Liver (tissue), 9 donors: Measurements from ENCODE around the gene NOS1AP. TPM values are rescaled to one million over a fixed set of nuclear protein-coding genes. Genes with fewer than 3 reads are reported as not detected.

Source experiments
- DNase-seq: peaks from one replicate; pipeline ENCODE4 v3.0.0-alpha.2; 2017; ENCODE audit warnings: low spot score
- H3K27ac ChIP-seq, 2 donors: one replicate each; pipeline ENCODE4 v1.7.0; 2013; ENCODE audit warnings: inconsistent platforms in 2 of 2, low read length in 2 of 2, control low read depth in 1 of 2, low read depth in 1 of 2, mild to moderate bottlenecking in 1 of 2
- H3K27me3 ChIP-seq, 4 donors: one replicate each; pipeline versions ENCODE4 v1.6.1 to v1.7.0; 2013; ENCODE audit warnings: low read length in 3 of 4, inconsistent platforms in 1 of 4, mild to moderate bottlenecking in 1 of 4, moderate library complexity in 1 of 4; ENCODE audit not compliant: control insufficient read depth in 4 of 4, insufficient read depth in 4 of 4
- H3K36me3 ChIP-seq, 4 donors: one replicate each; pipeline versions ENCODE4 v1.6.1 to v1.7.0; 2013; ENCODE audit warnings: low read length in 3 of 4, mild to moderate bottlenecking in 3 of 4, low read depth in 1 of 4, moderate library complexity in 1 of 4; ENCODE audit not compliant: control insufficient read depth in 4 of 4, insufficient read depth in 3 of 4
- H3K4me1 ChIP-seq, 4 donors: one replicate each; pipeline versions ENCODE4 v1.6.1 to v1.7.0; 2013; ENCODE audit warnings: low read length in 3 of 4, mild to moderate bottlenecking in 3 of 4, moderate library complexity in 1 of 4; ENCODE audit not compliant: control insufficient read depth in 4 of 4, insufficient read depth in 4 of 4
- H3K4me3 ChIP-seq, 3 donors: one replicate each; pipeline versions ENCODE4 v1.6.1 to v1.7.0; 2013; ENCODE audit warnings: low read length in 3 of 3, control low read depth in 1 of 3, low read depth in 1 of 3, mild to moderate bottlenecking in 1 of 3
- H3K9ac ChIP-seq, 2 donors: one replicate each; pipeline ENCODE4 v1.7.0; 2013; ENCODE audit warnings: low read length in 2 of 2, mild to moderate bottlenecking in 2 of 2, moderate library complexity in 2 of 2, control low read depth in 1 of 2, low read depth in 1 of 2
- H3K9me3 ChIP-seq, 4 donors: one replicate each; pipeline versions ENCODE4 v1.6.1 to v1.7.0; 2013; ENCODE audit warnings: low read length in 3 of 4; ENCODE audit not compliant: control insufficient read depth in 4 of 4
- CTCF ChIP-seq: fragments of 150-350 bp; IDR thresholded peaks from 2 replicates; pipeline ENCODE4 v1.5.1; 2017; ENCODE audit warnings: improper control_type of control experiment, low read depth, low read length; ENCODE audit not compliant: missing input control
- EGR1 ChIP-seq, 2 donors: IDR thresholded peaks; 2 replicates each; pipeline ENCODE4 v1.6.1; 2016 to 2018; ENCODE audit warnings: antibody characterized with exemption in 2 of 2, low read depth in 2 of 2
- FOXA1 ChIP-seq: IDR thresholded peaks from 2 replicates; pipeline ENCODE4 v1.6.1; 2016; ENCODE audit warnings: antibody characterized with exemption
- FOXA2 ChIP-seq: IDR thresholded peaks from 2 replicates; pipeline ENCODE4 v1.6.1; 2016; ENCODE audit warnings: antibody characterized with exemption
- GABPA ChIP-seq, 2 donors: IDR thresholded peaks in 1 of 2; conservative IDR thresholded peaks in 1 of 2; 2 replicates each; pipeline ENCODE4 v1.6.1; 2016; ENCODE audit warnings: antibody characterized with exemption in 2 of 2, mild to moderate bottlenecking in 1 of 2, moderate library complexity in 1 of 2
- HNF4A ChIP-seq, 2 donors: conservative IDR thresholded peaks; 2 replicates each; pipeline ENCODE4 v1.6.1; 2016; ENCODE audit warnings: antibody characterized with exemption in 2 of 2, mild to moderate bottlenecking in 2 of 2
- HNF4G ChIP-seq: IDR thresholded peaks from 2 replicates; pipeline ENCODE4 v1.6.1; 2016; ENCODE audit warnings: antibody characterized with exemption
- JUND ChIP-seq, 2 donors: IDR thresholded peaks; 2 replicates each; pipeline ENCODE4 v1.6.1; 2016; ENCODE audit warnings: antibody characterized with exemption in 2 of 2
- NR2F2 ChIP-seq: IDR thresholded peaks from 2 replicates; pipeline ENCODE4 v1.6.1; 2016; ENCODE audit warnings: antibody characterized with exemption
- RAD21 ChIP-seq, 2 donors: IDR thresholded peaks; 2 replicates each; pipeline ENCODE4 v1.6.1; 2016; ENCODE audit warnings: antibody characterized with exemption in 2 of 2, mild to moderate bottlenecking in 2 of 2
- REST ChIP-seq: IDR thresholded peaks from 2 replicates; pipeline ENCODE4 v1.6.1; 2016; ENCODE audit warnings: antibody characterized with exemption, mild to moderate bottlenecking
- RXRA ChIP-seq, 2 donors: IDR thresholded peaks; 2 replicates each; pipeline ENCODE4 v1.6.1; 2017 to 2018; ENCODE audit warnings: antibody characterized with exemption in 2 of 2, mild to moderate bottlenecking in 1 of 2
- SP1 ChIP-seq: IDR thresholded peaks from 2 replicates; pipeline ENCODE4 v1.6.1; 2018; ENCODE audit warnings: antibody characterized with exemption, mild to moderate bottlenecking
- TAF1 ChIP-seq: conservative IDR thresholded peaks from 2 replicates; pipeline ENCODE4 v1.6.1; 2016; ENCODE audit warnings: antibody characterized with exemption, mild to moderate bottlenecking
- YY1 ChIP-seq: IDR thresholded peaks from 2 replicates; pipeline ENCODE4 v1.6.1; 2016; ENCODE audit warnings: antibody characterized with exemption, mild to moderate bottlenecking
- ZBTB33 ChIP-seq: IDR thresholded peaks from 2 replicates; pipeline ENCODE4 v1.6.1; 2016; ENCODE audit warnings: antibody characterized with exemption
- WGBS: extraction: QIAGEN DNeasy Blood & Tissue Kit; methylation state at CpG from one replicate; pipeline ENCODE4 v1.1.7; 2013; 5-methylcytosine and 5-hydroxymethylcytosine counted together
- polyA plus RNA-seq, 2 donors: library from polyadenylated mRNA; stranded (reverse) in 1 of 2; unstranded in 1 of 2; fragments of 200-250 nt in 1 of 2; fragments of >200 nt in 1 of 2; fragmentation: Nextera tagmentation in 1 of 2; extraction: Ambion mirVana in 1 of 2; gene quantifications; one replicate each; pipeline versions ENCODE4 v1.2.1 to v1.2.3, GENCODE V29; 2013 to 2015
- total RNA-seq, 2 donors: library from RNA; depleted of rRNA; stranded (reverse); fragments of >200 nt; gene quantifications; one replicate each; pipeline ENCODE4 v1.2.3, GENCODE V29; 2014
- TF ChIP-seq, protein P1 (sequence below): IDR thresholded peaks from 2 replicates; pipeline ENCODE4 v1.6.1; 2016; ENCODE audit warnings: antibody characterized with exemption
- TF ChIP-seq, protein P2 (sequence below): IDR thresholded peaks from 2 replicates; pipeline ENCODE4 v1.6.1; 2016; ENCODE audit warnings: antibody characterized with exemption
- donor health status: healthy.
- donor health status: healthy.
- donor health status: healthy.
- donor health status: healthy.
- donor health status: healthy.

The NOS1AP gene
- total and polyA plus RNA-seq, 4 donors: 1.4 to 13.0 (median 4.5) TPM

DNA sequence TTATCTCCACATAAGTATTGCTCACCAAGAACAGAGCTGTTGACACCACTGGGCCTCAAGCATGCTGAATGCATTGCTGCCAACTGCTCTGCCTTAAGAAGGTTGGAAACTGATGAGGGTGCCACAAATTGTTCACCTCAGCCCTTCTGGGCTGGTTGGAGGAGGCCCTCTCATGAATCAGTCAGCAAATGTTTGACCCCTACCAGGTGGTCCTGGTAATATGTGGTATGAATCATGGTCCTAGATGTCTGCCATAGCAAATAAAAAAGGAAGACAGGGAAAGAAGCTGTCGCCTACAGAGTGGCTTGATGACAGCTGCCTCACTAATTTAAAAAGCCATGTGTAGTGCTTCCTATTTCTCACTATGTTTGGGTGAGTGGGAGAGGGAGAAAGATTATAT, 295.0 kb downstream of the NOS1AP start:
- no peaks in the 10 kb centered on the region for H3K27me3 ChIP-seq
- WGBS: 93% methylated on average over 1 of the region's 1 CpG
- peaks cover 16 to 50% (median 31%) of the 10 kb centered on the region in 4 donors for H3K4me1 ChIP-seq
- H3K36me3 ChIP-seq: no peaks in the 10 kb centered on the region
- DNase-seq: no peak
- H3K4me3 ChIP-seq: no peak overlapping the region
- no peaks in the 10 kb centered on the region for H3K9me3 ChIP-seq
- no peak overlapping the region for H3K9ac ChIP-seq
- no peak for TF ChIP-seq FOXA2
- TF ChIP-seq YY1: no peak
- TF ChIP-seq REST: no peak
- TF ChIP-seq ZBTB33: no peak
- no peak for TF ChIP-seq RXRA (IDR thresholded peaks at IDR 0.05)
- no peak for TF ChIP-seq HNF4G
- TF ChIP-seq TAF1: no peak
- no peak for TF ChIP-seq CTCF
- no peak for TF ChIP-seq JUND (IDR thresholded peaks at IDR 0.05)
- TF ChIP-seq, protein P1, sequence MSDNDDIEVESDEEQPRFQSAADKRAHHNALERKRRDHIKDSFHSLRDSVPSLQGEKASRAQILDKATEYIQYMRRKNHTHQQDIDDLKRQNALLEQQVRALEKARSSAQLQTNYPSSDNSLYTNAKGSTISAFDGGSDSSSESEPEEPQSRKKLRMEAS: no peak
- H3K27ac ChIP-seq: peak overlapping the region in 1 of 2 donors; percentile 73

- peaks cover 16 to 49% (median 28%) of the 10 kb centered on the region in 4 donors for H3K4me1 ChIP-seq
- no peaks in the 10 kb centered on the region for H3K36me3 ChIP-seq
- peak overlapping the region; percentile 32 to 73 for H3K27ac ChIP-seq
- H3K9me3 ChIP-seq: no peaks in the 10 kb centered on the region
- DNase-seq: no peak
- no peaks in the 10 kb centered on the region for H3K27me3 ChIP-seq
- WGBS: 84% methylated on average over 10 of the region's 10 CpGs
- no peak overlapping the region for H3K9ac ChIP-seq
- H3K4me3 ChIP-seq: no peak overlapping the region
- TF ChIP-seq, protein P1: peak; percentile 89
- TF ChIP-seq SP1 (peak; percentile 100), EGR1 (IDR thresholded peaks at IDR 0.05; ENCODE audit: low read depth in 2 of 2) (peak in 1 of 2 donors; percentile 62), TAF1 (no peak), ZBTB33 (peak; percentile 92), FOXA2 (peak; percentile 48), HNF4G (peak; percentile 91), RAD21 (IDR thresholded peaks at IDR 0.05) (peak; percentile 21 to 49), RXRA (IDR thresholded peaks at IDR 0.05) (peak; percentile 96), JUND (IDR thresholded peaks at IDR 0.05) (peak; percentile 90 to 94), CTCF (no peak), HNF4A (conservative IDR thresholded peaks at IDR 0.05) (peak; percentile 96 to 97), GABPA (IDR thresholded peaks at IDR 0.05 in 1 of 2, conservative IDR thresholded peaks at IDR 0.05 in 1 of 2) (no peak), FOXA1 (no peak), NR2F2 (peak; percentile 62)
- TF ChIP-seq, protein P2, sequence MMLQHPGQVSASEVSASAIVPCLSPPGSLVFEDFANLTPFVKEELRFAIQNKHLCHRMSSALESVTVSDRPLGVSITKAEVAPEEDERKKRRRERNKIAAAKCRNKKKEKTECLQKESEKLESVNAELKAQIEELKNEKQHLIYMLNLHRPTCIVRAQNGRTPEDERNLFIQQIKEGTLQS: peak; percentile 85
Measured at GRCh38 chr1:162365284-162366020, 296.0 kb downstream of the NOS1AP start.
